HG03066 (cell line): ENCODE data around the gene RBM24.

Experiments used
- ATAC-seq: cut with Tn5 transposase; IDR thresholded peaks from one replicate; pipeline ENCODE4 v1.9.1; 2021; ENCODE audit warnings: low read depth; ENCODE audit not compliant: unreplicated experiment

The RBM24 gene

DNA sequence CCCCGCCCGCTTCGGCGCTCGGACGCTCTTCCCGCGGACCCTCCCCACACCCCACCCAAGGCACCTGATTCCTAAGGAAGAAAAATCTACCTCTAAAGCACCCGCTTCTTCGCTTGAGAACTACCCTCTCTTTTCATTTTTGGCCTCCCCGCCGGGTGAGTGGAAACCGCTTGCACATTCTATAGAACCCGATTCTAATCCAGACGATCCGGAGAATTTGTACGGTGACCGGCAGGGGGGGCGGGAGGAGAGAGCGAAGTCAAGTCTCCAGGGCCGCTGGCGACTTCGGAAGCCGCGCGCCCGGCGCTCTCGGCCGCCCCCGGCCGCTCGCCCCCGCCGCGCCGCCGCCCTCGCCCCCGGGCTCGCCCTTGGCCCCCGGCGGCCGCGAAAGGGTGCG lies at the start of gene RBM24:
RBM24 (plus strand) TSS at position 262 of the 397 bp plus-strand sequence. CDS start 221 bp downstream, outside the sequence.
- no peak for ATAC-seq

DNA sequence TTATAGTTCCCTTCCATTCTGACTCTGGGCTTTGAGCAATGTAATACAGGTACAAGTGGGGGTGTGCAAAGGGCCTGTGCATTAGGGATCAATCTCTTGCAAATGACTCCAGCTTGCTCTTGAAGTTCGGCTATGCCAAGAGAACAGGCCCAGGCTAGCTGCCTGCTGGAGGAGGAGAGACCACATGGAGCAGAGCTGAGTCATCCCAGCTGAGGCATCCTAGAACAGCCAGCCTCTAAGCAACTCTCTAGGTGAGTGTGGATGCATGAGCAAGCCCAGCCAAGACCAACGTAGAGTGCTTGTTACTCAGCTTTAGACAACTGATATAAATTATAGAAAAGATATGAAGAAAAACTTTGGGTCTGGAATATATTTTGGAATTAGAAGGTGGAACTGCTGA lies 47.6 kb upstream of the RBM24 start:
- ATAC-seq = no peak

DNA sequence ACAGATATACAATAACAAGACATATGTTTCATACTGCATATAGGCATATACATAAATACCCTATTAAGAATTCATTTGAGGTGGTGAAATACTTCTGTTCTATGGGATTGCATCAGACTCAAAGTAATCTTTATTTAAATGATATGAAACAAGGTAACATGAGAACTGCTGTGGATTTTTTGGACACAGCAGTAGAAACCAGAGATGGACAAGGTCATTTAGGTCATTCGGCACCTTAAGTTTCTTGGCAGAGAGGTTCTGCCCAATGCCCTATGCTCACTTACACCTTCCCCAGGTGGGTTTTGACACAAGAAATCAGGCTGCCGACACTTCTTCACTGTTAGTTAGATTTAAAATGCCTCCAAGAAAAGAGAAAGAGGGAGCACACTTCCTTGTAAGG lies 43.9 kb upstream of the RBM24 start:
- no peak for ATAC-seq

DNA sequence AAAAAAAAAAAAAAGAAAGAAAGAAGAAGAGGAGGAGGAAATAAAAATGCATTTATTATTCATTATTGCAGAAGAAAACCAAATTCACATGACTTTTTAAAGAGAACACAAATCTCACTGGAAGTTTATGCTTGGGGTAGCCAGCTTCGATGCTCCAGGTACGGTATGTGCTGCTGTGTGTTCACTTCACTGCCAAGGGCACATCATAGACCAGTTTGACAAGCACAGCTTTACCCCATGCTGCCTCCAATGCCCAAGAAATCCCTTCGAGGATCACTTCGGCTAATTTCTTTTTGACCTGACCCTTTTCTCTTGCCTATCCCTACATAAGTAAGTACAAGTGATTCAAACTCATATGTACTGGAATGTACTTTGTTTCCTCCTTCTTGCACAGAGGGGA lies 41.9 kb upstream of the RBM24 start:
- no peak for ATAC-seq

DNA sequence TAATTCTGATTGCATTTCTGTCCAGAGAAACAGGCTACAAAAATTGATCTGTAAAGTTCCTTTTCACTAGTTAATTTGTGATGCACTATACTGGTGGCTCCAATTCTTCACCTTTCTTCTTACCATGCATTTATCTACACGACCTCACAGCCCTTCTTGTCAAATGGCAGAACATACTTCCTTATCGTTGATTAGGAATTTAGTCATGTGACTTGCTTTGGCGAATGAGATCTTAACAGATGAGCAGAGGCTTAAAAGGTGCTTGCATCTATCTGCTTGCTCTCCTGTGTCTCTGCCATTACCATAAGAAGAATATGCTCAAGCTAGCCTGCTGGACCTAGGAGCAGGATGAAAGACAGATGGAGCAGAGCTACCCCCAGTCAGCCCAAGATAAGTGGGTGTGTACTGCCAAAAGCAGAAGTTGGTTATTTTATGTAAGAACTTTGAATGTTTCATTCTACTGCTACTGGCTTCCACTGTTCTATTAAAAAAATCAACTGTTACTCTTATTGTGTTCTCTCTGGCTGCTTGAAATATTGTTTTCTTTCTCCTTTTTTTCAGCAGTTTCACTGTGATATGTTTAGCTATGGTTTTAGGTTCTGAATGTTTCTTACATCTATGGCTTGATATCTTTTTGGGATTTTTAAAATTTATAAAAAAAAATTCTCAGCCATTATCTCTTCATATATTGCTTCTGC lies 40.2 kb upstream of the RBM24 start:
- no peak for ATAC-seq

DNA sequence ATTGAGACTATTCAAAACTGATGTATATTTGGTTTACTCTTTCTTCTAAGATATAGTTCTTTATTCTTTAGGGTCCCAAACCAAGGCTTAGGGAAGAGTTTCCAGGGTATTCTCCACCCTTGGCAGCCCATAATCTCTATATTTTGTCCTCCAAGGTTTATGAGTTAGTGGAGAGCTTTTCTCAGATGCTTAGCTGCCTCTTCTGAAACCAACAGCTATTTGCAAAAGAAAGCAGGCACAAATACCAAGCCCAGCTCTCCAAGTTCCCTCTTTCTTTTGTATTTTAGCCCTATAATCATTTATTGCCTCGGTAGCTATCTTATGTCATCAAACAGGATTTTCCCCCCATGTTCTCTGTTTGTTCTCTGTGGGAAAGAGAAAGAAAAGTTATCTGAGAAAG lies 39.1 kb upstream of the RBM24 start:
- ATAC-seq = no peak

DNA sequence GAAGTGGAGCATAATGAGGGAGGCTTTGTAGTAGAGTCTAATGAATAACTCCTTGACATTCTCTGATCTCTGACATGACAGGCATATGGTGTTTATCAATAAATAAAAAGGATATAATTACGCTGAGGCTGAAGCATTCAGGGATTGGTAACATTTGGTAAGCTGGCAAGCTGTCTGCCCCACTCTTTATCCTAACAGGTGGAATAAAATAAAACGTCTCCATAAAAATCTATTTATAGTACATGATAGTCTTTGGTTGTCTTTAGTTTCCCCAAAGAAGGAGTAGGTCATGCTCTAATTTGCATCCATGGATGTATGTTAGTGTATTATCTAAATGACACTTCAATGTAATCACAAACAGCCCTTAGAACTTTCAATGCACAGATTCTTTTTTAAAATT lies 30.9 kb upstream of the RBM24 start:
- ATAC-seq = no peak

DNA sequence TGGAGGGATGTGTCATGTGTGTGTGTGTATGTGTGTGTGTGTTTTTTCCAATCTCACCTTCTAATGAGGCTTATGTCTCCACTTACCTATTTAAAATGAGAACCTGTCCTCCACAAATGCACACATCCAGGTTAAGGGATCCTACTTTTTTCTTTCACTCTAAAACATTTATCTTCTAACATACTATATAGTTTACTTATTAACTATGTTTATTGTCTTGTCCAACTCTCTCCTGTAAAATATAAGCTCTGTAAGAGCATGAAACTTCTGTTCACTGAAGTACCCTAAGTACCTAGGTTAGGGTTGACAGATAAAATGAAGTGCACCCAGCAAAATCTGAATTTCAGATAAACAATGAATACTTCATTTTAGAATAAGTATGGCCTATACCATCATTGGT lies 29.2 kb upstream of the RBM24 start:
- no peak for ATAC-seq

DNA sequence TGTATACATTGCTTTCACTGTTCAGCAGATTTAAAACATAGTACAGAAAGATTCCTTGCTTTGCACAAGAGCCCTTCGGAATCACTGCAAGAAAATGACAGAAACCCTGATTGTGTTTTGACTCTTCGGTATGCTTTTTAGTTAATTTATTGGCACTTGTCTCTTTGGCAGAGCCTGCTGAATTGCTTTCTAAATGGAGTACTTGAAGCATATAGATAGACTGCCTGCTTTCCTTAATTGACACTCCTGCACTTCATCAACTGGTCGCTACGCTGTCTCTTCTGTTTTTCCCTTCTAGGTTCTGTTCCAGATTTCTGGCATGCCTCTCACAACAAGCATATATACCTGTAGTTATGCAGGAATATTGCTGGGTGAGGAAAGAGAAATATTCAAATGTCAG lies 22.4 kb upstream of the RBM24 start:
- no peak for ATAC-seq

DNA sequence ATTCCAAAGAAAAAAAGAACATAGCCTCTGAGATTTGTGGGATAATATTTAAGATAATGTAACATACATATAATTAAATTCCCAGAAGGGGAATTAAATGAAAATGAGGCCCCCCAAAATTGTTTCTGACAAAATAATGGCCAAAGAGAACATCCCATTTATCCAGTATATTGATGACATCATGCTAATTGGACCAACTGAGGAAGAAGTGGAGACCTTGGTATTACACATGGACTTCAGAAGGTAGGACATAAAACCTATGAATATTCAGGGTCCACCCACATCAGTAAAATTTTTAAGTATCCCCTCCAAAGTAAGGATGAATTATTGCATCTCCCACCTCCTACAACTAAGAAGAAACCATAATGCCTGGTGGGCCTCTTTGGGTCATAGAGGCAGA lies 15.6 kb upstream of the RBM24 start:
- no peak for ATAC-seq

DNA sequence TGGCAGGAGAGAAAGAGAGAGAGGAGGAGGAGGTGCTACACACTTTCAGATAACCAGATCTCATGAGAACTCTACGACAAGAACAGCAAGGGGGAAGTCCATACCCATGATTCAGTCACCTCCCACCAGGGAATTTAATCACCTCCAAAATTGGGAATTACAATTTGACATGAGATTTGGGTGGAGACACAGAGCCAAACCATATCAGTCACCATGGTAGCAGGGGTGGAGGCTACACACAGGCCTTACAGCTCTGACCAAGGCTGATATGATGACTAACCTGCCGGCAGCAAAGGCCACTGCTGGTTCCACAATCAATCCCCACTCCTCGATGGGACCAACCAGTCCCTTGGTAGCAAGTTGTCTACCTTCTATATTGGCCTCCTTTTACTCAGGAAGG lies 13.6 kb upstream of the RBM24 start:
- no peak for ATAC-seq

DNA sequence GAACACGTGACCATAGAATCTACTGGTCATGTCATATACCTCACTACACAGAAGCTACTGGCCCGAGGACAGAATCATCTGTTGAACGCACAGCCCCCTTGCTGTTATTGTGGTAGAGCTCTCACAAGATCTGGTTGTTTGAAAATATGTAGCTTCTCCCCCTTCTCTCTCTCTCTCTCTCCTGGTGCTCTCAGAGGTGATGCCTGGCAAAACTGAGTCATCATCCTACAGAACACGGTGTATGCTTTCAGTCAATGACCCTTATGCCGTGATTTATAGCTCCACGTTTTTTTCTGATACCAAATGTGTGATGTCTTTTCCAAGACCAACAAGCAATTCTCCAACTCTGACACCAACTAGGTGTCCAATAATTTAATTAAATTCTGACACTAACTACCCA lies 13.0 kb upstream of the RBM24 start:
- ATAC-seq = no peak

DNA sequence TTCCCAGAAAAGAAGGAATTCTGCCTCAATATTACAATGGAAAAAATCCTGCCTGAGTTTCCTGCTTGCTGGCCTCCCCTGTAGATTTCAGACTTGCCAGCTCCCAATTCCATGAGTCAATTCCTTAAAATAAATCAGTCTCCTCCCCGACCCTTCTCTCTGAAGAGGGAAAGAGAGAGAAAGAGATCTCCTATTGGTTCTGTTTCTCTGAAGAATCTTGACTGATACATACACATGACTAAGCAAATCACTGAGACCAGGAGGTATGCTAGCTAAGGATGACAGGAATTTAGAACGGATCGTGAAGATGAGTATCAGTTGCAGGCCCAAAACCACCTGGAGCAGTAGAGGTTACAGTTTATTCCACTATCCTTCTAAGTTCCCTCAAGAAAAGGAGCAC lies 11.3 kb upstream of the RBM24 start:
- no peak for ATAC-seq

DNA sequence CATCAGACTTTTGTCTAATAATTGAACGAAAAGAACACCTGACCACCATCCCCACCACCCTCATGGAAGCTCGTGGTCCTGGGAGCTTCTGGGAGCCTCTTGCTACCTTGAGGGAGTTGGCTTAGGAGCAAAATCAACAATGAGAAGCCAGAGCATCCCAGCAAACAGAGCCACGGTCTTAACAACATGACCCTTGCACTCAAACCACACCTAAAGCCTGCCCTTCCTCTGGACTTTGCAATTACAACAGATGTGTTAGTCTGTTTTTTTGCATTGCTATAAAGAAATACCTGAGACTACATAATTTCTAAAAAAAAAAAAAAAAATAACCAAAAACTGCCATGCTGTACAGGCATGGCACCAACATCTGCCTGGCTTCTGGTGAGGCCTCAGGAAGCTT lies 9.5 kb upstream of the RBM24 start:
- no peak for ATAC-seq

DNA sequence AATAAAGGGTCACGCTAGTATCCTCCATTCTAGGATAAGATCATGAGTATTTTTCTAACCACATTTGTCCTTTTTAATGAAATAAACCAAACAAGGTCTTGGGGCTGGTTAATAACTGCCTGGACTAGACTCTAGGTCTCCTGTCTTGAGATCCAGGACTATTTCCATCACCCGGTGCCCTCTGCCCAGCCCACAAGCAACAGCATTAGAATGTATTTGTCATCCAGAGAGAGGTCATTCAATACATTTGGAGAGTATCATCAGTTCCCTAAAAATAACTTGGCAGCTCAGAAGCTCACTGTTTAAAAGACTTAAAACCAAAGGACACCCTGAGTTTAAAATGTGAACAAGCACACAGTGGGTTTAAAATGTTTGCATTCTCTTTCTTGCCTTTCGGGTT lies 4.4 kb upstream of the RBM24 start:
- ATAC-seq = no peak

DNA sequence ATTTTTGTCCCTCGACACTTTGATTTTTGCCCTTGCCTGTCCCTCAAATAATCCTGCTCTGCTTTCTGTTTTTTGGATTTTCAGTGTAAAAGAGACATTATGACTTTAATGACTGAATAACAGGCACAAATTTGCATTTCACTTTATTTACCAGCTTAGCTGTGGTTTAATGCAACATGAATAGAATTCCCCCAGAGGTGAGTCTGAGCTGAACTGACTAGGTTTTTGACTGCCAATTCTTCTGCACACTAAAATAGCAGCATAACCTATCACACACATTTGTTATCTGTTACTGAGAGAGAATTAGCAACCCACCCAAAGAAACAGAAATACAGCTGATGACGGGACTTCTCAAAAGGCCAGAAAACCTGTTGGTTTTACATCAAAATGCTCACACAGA lies 3.9 kb upstream of the RBM24 start:
- no peak for ATAC-seq

DNA sequence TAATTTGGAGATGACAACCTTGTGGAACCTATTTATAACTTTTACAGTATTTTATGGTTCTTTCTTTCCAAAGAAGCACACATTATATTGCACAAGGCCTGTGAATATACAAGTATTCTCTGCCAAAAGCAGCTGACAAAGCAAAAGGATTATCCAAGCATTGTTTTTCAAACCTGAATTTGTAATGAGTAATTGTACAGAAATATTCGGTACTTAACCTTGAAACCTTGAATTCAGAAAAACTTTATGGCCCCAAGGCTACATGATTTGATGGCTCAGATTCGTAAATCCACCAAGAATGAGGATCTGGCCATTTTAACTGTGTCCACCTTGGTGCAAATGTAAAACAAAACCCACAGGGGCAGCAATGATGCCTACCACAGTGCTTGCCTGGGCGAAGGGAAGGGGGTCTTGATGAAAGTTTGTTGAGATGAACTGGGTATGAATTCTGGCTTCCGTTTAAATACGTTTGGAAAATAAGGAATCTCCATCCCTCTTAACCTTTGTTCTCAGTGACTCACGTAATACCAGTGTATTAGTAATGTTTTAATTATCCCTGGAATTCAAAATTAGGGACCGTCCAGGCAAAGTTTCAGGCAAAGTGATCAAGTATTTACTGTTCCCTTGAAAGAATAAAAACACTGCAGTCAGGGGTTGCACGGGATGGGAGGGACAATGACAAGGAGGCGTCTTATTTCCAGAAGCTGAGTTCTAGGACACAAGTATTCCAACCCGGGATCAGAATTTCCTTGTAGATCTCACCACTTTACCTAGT lies 2.7 kb upstream of the RBM24 start:
- no peak for ATAC-seq

DNA sequence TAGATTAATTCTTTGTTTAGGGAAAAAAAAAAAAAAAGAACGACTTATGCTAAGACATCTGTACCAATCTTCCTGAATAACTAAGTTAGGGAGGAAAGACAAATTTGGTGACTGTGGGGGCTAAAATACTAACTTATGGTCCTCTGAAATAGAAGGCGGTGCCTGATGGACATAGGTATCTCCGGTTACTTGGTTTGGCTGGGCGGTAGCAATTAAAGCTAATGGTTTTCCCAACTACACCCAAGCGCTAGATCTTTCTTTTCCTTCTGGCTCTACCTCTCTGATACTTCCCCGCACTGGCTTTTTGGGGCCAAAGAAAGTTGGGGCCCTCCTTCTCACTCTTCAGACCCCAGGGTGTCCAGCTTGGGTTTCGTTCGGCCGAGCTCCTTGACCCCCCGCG lies 1.0 kb upstream of the RBM24 start:
- no peak for ATAC-seq

DNA sequence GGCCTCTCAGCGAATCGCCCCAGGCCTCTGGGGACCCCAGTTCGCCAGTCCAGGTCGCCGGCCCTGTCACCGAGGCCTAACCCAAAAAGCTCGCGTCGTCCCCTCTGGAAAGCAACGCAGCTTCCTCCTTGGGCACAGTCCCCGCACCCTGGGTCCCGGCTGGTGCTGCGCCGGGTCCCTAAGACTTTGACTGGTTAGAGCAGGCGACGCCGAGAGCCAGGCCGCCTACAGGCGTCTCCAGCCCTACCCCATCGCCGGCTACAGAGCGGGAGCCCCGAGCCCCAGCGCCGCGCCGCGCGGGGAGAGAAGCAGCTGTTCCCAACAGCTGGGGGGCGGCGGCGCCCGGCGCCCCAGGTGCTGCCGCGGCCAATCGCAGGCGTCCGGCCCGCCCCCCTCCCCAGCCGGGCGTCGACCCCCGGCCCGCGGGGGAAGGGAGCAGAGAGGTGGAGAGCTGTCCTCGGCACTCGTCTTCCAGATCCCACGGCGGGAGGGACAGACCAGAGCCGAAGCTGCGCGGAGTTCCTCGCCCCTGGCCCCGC lies 540 bp upstream of the RBM24 start:
- ATAC-seq = no peak

DNA sequence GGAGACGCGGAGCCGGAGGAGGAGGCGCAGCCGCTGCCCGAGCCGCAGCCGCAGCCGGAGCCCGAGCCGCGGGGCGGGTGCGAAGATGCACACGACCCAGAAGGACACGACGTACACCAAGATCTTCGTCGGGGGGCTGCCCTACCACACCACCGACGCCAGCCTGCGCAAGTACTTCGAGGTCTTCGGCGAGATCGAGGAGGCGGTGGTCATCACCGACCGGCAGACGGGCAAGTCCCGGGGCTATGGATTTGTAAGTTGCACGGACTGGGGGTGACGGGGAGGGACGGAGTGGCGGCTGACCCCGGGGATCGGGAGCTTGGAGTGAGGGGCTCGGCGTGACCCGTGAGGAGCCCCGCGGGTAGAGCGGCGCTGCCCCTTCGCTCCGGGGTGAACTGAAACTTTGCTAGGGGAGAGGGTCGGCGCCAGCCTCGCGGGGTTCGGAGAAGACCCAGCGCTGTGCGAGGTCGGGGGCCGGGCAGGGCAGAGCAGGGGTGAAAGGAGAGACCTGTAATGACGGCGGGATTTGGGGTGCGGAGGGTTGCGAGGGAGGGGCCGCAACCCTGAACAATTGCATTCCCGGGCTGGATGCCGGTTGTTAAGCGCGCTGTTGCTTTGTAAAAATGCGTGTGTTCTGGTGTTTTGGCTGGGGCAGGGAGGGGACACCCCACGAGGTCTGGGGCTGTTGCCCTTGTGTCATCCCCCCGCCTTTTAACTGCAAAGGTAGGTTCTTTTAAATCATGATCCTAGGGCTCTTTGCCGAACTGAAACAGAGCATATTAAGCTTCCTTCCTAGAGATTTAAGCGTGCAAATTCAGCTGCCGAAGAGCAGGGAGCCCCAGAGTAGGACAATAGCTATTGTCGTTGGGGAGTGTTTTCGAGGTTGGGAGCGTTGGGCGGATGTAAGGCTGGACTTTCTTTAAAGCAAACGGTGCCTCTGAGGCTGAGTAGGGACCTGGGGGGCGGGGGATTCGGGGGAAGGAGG lies 628 bp downstream of the RBM24 start:
- no peak for ATAC-seq

DNA sequence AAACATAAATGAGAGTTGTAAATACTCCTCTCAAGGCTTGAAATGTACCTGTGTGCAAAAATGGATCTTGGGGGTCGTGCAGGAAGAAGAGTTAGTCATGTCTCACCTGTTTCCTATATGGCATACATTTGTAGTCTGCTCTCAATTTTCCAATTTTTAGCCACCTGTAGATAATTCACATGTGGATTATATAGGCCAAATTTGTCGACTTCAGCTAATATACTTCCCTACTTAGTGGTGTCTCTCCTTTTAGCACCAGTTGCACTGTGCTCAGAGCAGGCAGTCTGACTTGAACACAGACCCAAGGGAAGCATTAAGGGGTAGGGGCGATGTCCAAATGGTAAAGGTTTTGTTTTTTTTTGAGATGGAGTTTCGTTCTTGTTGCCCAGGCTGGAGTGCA lies 1.9 kb downstream of the RBM24 start:
- no peak for ATAC-seq
